HG03135 (cell line): ENCODE data around the gene ACTN1.

Source experiments
- ATAC-seq: cut with Tn5 transposase; IDR thresholded peaks from one replicate; pipeline ENCODE4 v1.9.1; 2021; ENCODE audit warnings: mild to moderate bottlenecking, moderate library complexity; ENCODE audit not compliant: unreplicated experiment

Gene ACTN1

GRCh38 chr14:68970038-68970612 is 9.0 kb downstream of the ACTN1 start:
- ATAC-seq = no peak

GRCh38 chr14:68969278-68970033 is 9.6 kb downstream of the ACTN1 start:
- ATAC-seq = no peak

- ATAC-seq = no peak
These were observed 10.4 kb downstream of the ACTN1 start for GRCh38 chr14:68968721-68969120.

GRCh38 chr14:68968051-68968450 is 11.1 kb downstream of the ACTN1 start:
- no peak for ATAC-seq

- no peak for ATAC-seq
These were observed 11.6 kb downstream of the ACTN1 start for GRCh38 chr14:68967459-68967940.

- no peak for ATAC-seq
These were observed 12.2 kb downstream of the ACTN1 start for GRCh38 chr14:68966872-68967301.

- no peak for ATAC-seq
These were observed 13.8 kb downstream of the ACTN1 start for GRCh38 chr14:68965261-68965761.

GRCh38 chr14:68964300-68965093 is 14.6 kb downstream of the ACTN1 start:
- ATAC-seq = no peak

GRCh38 chr14:68962681-68963080 is 16.4 kb downstream of the ACTN1 start:
- no peak for ATAC-seq

- no peak for ATAC-seq
These were observed 17.1 kb downstream of the ACTN1 start for GRCh38 chr14:68961781-68962584.

GRCh38 chr14:68961361-68961760 is 17.7 kb downstream of the ACTN1 start:
- no peak for ATAC-seq

GRCh38 chr14:68960123-68960522 is 19.0 kb downstream of the ACTN1 start:
- ATAC-seq = no peak

- ATAC-seq = no peak
These were observed 20.1 kb downstream of the ACTN1 start for GRCh38 chr14:68959035-68959434.

- no peak for ATAC-seq
These were observed 20.5 kb downstream of the ACTN1 start for GRCh38 chr14:68958553-68958952.

GRCh38 chr14:68957775-68958174 is 21.3 kb downstream of the ACTN1 start:
- no peak for ATAC-seq

- ATAC-seq = no peak
These were observed 22.4 kb downstream of the ACTN1 start for GRCh38 chr14:68956724-68957123.

- ATAC-seq = no peak
These were observed 23.3 kb downstream of the ACTN1 start for GRCh38 chr14:68955851-68956179.

- no peak for ATAC-seq
These were observed 23.8 kb downstream of the ACTN1 start for GRCh38 chr14:68955164-68955850.

- ATAC-seq = no peak
These were observed 25.9 kb downstream of the ACTN1 start for GRCh38 chr14:68953196-68953555.

GRCh38 chr14:68952531-68953195 is 26.4 kb downstream of the ACTN1 start:
- no peak for ATAC-seq
